SK-N-SH (cell line): ENCODE data around the gene CEP41.

Experiments
- TF ChIP-seq, protein P1 (sequence below): IDR thresholded peaks from 2 replicates; pipeline ENCODE4 v1.4.0; 2012; ENCODE audit warnings: low read depth
- TF ChIP-seq, protein P2 (sequence below): fragments of 200-600 bp; sonication (generic); IDR thresholded peaks from 2 replicates; pipeline ENCODE4 v1.6.1; 2017; ENCODE audit warnings: antibody characterized with exemption, mild to moderate bottlenecking, moderate library complexity

DNA sequence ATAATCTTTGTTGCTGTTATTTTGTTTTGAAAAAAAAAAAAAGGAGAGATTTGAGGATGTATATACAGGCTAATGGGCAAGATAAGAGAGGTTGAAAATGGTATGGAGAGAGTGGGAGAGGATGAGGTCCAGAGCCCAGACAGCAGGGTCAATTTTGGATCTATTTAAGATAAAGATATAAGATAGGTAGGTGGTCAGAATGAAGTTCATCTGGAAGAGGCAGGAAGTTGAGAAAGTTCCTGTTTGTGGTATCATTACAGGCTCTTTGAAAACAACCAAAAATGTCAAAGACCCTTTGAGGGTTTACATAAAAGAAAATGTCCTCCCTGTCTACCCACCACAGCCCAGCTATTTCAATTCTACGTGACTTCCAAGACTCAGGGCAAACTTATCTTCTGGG, 7.5 kb downstream of the CEP41 start:
- TF ChIP-seq, protein P1, sequence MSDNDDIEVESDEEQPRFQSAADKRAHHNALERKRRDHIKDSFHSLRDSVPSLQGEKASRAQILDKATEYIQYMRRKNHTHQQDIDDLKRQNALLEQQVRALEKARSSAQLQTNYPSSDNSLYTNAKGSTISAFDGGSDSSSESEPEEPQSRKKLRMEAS = no peak
- TF ChIP-seq, protein P2, sequence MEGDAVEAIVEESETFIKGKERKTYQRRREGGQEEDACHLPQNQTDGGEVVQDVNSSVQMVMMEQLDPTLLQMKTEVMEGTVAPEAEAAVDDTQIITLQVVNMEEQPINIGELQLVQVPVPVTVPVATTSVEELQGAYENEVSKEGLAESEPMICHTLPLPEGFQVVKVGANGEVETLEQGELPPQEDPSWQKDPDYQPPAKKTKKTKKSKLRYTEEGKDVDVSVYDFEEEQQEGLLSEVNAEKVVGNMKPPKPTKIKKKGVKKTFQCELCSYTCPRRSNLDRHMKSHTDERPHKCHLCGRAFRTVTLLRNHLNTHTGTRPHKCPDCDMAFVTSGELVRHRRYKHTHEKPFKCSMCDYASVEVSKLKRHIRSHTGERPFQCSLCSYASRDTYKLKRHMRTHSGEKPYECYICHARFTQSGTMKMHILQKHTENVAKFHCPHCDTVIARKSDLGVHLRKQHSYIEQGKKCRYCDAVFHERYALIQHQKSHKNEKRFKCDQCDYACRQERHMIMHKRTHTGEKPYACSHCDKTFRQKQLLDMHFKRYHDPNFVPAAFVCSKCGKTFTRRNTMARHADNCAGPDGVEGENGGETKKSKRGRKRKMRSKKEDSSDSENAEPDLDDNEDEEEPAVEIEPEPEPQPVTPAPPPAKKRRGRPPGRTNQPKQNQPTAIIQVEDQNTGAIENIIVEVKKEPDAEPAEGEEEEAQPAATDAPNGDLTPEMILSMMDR = no peak
